ENCODE results near the gene CCNK. TPM values are rescaled to one million over a fixed set of nuclear protein-coding genes. Genes with fewer than 3 reads are reported as not detected.

Gene CCNK
- total RNA-seq, 1 donor from 2014 or later, result 53.6 TPM

DNA sequence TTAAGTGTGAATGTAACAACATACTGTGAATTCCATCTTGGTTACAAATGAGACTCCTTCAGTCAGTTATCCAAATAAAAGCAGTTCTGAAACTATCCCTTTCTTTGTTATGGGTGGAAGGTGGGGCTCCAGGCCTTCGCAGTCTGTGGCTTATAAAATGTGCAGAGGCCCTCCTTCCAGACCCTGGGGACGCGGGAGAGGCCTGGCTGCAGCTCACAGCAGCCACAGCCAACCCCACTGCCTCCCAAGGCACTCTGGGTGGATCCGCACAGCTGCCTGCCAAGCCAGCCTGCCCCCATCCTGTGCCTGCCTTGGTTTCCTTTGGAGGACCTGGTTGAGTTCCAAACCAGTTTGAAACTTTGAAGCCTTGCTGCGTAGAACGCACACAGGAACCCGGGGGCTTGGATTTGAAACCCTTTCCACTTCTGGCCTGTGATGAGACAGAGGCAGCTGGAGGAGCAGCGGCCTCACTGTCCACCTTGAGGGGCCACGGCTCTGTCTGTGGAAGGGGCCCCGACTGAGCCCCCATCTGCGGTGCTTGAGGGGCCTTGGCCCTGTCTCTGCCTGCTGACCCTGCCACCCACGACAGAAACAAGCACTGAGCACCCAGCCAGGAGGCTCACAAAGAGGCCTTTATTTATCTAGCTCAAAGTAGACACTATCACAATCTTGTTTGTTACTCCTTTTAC, 30.4 kb downstream of the CCNK start:
- no peaks in the 10 kb centered on the region for H3K9me3 ChIP-seq
- DNase-seq (no peak), ATAC-seq (peak in 1 of 2 donors; percentile 37)
- TF ChIP-seq, protein P1, sequence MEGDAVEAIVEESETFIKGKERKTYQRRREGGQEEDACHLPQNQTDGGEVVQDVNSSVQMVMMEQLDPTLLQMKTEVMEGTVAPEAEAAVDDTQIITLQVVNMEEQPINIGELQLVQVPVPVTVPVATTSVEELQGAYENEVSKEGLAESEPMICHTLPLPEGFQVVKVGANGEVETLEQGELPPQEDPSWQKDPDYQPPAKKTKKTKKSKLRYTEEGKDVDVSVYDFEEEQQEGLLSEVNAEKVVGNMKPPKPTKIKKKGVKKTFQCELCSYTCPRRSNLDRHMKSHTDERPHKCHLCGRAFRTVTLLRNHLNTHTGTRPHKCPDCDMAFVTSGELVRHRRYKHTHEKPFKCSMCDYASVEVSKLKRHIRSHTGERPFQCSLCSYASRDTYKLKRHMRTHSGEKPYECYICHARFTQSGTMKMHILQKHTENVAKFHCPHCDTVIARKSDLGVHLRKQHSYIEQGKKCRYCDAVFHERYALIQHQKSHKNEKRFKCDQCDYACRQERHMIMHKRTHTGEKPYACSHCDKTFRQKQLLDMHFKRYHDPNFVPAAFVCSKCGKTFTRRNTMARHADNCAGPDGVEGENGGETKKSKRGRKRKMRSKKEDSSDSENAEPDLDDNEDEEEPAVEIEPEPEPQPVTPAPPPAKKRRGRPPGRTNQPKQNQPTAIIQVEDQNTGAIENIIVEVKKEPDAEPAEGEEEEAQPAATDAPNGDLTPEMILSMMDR (IDR thresholded peaks at IDR 0.05), result no peak
- no peaks in the 10 kb centered on the region for H3K27me3 ChIP-seq (ENCODE audit: low read depth)
- intact Hi-C loops (cut with DNase I), result no loop called here
- H3K4me1 ChIP-seq, result no peaks in the 10 kb centered on the region
- H3K27ac ChIP-seq, result peak overlapping the region; percentile 36
- H3K4me3 ChIP-seq, result no peak overlapping the region
- H3K36me3 ChIP-seq, result peaks cover 84% of the 10 kb centered on the region

DNA sequence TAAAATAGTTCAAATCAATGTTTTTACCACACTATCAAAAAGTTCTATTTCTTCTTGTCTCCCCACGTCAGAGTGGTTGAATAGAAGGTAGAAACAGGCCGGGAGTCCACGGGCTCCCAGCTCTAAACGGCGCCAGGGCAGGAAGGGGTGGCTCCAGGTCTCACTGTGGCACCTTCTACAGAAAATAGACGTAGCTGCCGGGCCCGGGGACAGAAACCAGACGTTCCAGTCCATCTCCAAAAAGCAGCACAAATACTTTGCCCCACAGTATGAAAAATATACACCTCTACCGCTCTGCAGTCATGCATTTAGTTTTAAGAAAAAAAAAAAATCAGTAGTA, 30.9 kb downstream of the CCNK start:
- H3K27me3 ChIP-seq (ENCODE audit: low read depth), result no peaks in the 10 kb centered on the region
- peaks cover 78% of the 10 kb centered on the region for H3K36me3 ChIP-seq
- no peak overlapping the region for H3K4me3 ChIP-seq
- no peaks in the 10 kb centered on the region for H3K9me3 ChIP-seq
- TF ChIP-seq, protein P1 (IDR thresholded peaks at IDR 0.05), result no peak
- intact Hi-C loops (cut with DNase I), result no loop called here
- no peak overlapping the region for H3K27ac ChIP-seq
- no peak for DNase-seq
- H3K4me1 ChIP-seq, result no peaks in the 10 kb centered on the region
- no peak for ATAC-seq

GRCh38 chr14:99512571-99513182, 31.5 kb downstream of the CCNK start:
- ATAC-seq (no peak), DNase-seq (no peak)
- no peak overlapping the region for H3K27ac ChIP-seq
- peaks cover 72% of the 10 kb centered on the region for H3K36me3 ChIP-seq
- H3K9me3 ChIP-seq, result no peaks in the 10 kb centered on the region
- H3K4me1 ChIP-seq, result no peaks in the 10 kb centered on the region
- intact Hi-C loops (cut with DNase I), result no loop called here
- TF ChIP-seq, protein P1 (IDR thresholded peaks at IDR 0.05), result no peak
- H3K27me3 ChIP-seq (ENCODE audit: low read depth), result no peaks in the 10 kb centered on the region
- H3K4me3 ChIP-seq, result no peak overlapping the region

- DNase-seq (no peak), ATAC-seq (no peak)
- Histone ChIP-seq H3K27me3 (ENCODE audit: low read depth) (no peaks in the 10 kb centered on the region), H3K4me3 (no peak overlapping the region), H3K27ac (no peak overlapping the region), H3K36me3 (peaks cover 67% of the 10 kb centered on the region), H3K9me3 (no peaks in the 10 kb centered on the region), H3K4me1 (peaks cover 1% of the 10 kb centered on the region)
- intact Hi-C loops (cut with DNase I), result no loop called here
- TF ChIP-seq, protein P1 (IDR thresholded peaks at IDR 0.05), result no peak
Measured at GRCh38 chr14:99513183-99513694, 32.0 kb downstream of the CCNK start.

GRCh38 chr14:99513946-99514551, 32.8 kb downstream of the CCNK start:
- H3K4me1 ChIP-seq, result peaks cover 7% of the 10 kb centered on the region
- peaks cover 59% of the 10 kb centered on the region for H3K36me3 ChIP-seq
- no peak overlapping the region for H3K4me3 ChIP-seq
- TF ChIP-seq, protein P1 (IDR thresholded peaks at IDR 0.05), result no peak
- H3K27ac ChIP-seq, result no peak overlapping the region
- no peaks in the 10 kb centered on the region for H3K27me3 ChIP-seq (ENCODE audit: low read depth)
- intact Hi-C loops (cut with DNase I), result no loop called here
- H3K9me3 ChIP-seq, result no peaks in the 10 kb centered on the region
- no peak for ATAC-seq
- no peak for DNase-seq

Measured in lower lobe of right lung (tissue), 2 donors.